Vagina (tissue), 2 donors: ENCODE measurements around the gene GRHL3.

ENCODE experiments used
- CTCF ChIP-seq, 3 experiments: fragments of 450-650 bp in 2 of 3; fragments of 200-600 bp in 1 of 3; sonication (generic) in 1 of 3; IDR thresholded peaks; one replicate each; pipeline ENCODE4 v1.5.1; 2017 to 2019; ENCODE audit warnings: antibody characterized with exemption in 3 of 3, mild to moderate bottlenecking in 2 of 3, moderate library complexity in 2 of 3
- POLR2AphosphoS5 ChIP-seq, 2 donors: sonication (generic); formaldehyde crosslinking; IDR thresholded peaks; one replicate each; pipeline ENCODE4 v1.9.0; 2017; ENCODE audit warnings: antibody characterized with exemption in 2 of 2, mild to moderate bottlenecking in 2 of 2, low read depth in 1 of 2; ENCODE audit not compliant: insufficient read depth in 1 of 2

GRCh38 chr1:24369801-24370200 lies 50.6 kb downstream of the GRHL3 start:
- TF ChIP-seq CTCF (IDR thresholded peaks at IDR 0.05) (no peak), POLR2AphosphoS5 (IDR thresholded peaks at IDR 0.05; ENCODE audit: insufficient read depth in 1 of 2, low read depth in 1 of 2) (no peak)
